Measurements from ENCODE around the gene UBASH3B. TPM values are rescaled to one million over a fixed set of nuclear protein-coding genes. Genes with fewer than 3 reads are reported as not detected.

The UBASH3B gene
- total RNA-seq, 1 experiment from 2014 or later = 8.0 TPM

GRCh38 chr11:122673701-122674100, 18.2 kb downstream of the UBASH3B start:
- peaks cover 2 to 8% (median 5%) of the 10 kb centered on the region in 3 experiments; a peak in 6 of 7 replicates for H3K36me3 Mint-ChIP-seq (ENCODE audit: insufficient read depth in 1 of 3, low read depth in 3 of 3)
- peaks cover 4% of the 10 kb centered on the region in 2 experiments for H3K9me3 Mint-ChIP-seq
- H3K79me1 ChIP-seq (ENCODE audit: insufficient read depth, low read depth, low read length, poor library complexity, severe bottlenecking) = no peaks in the 10 kb centered on the region
- peaks cover 6% of the 10 kb centered on the region in 2 experiments; a peak in 3 of 4 replicates for H3K4me1 Mint-ChIP-seq
- no peaks in the 10 kb centered on the region for H3K27me3 ChIP-seq (ENCODE audit: insufficient read depth, low read length)
- H3K4me1 ChIP-seq (ENCODE audit: insufficient read depth, low read length) = no peaks in the 10 kb centered on the region
- no peak overlapping the region for H2BK15ac ChIP-seq (ENCODE audit: low read depth, low read length)
- no peak overlapping the region for H3K14ac ChIP-seq (ENCODE audit: insufficient read depth, low read length)
- H3K79me2 ChIP-seq (ENCODE audit: insufficient read depth, low read length) = no peaks in the 10 kb centered on the region
- H3K4me2 ChIP-seq (ENCODE audit: insufficient read depth, insufficient read length, low read length) = no peak overlapping the region
- no peak overlapping the region for H3K23ac ChIP-seq (ENCODE audit: insufficient read length, low read depth, low read length)
- no peak overlapping the region for H3K4me3 Mint-ChIP-seq
- H3T11ph ChIP-seq (ENCODE audit: low read length) = no peak overlapping the region
- no peak overlapping the region for H4K8ac ChIP-seq (replicated peaks; ENCODE audit: insufficient read length, low read depth, low read length)
- DNase-seq = no peak
- TF ChIP-seq CTCF (conservative IDR thresholded peaks at IDR 0.05) = no peak
- no peaks in the 10 kb centered on the region for H3K23me2 ChIP-seq (ENCODE audit: insufficient read length, low read depth, low read length, poor library complexity, severe bottlenecking)
- no peaks in the 10 kb centered on the region for H3K27me3 Mint-ChIP-seq (ENCODE audit: low read depth)
- H2BK20ac ChIP-seq (ENCODE audit: low read depth, low read length, poor library complexity, severe bottlenecking) = no peak overlapping the region
- no peak overlapping the region for H2BK120ac ChIP-seq (ENCODE audit: low read depth, low read length, poor library complexity, severe bottlenecking)
- H3K9ac ChIP-seq (ENCODE audit: extremely low read depth, insufficient read length, low read length) = no peak overlapping the region
- H3K27ac Mint-ChIP-seq = no peak overlapping the region
- H2BK12ac ChIP-seq (ENCODE audit: insufficient read length, low read depth, low read length) = no peak overlapping the region
- H3K27ac ChIP-seq (ENCODE audit: insufficient read length, low read depth, low read length) = no peak overlapping the region
- H2AFZ ChIP-seq (ENCODE audit: low read length) = no peak overlapping the region
- no peak overlapping the region for H2AK5ac ChIP-seq (ENCODE audit: insufficient read length, low read length)
- H3K18ac ChIP-seq (ENCODE audit: insufficient read length, low read depth, low read length) = no peak overlapping the region
- no peaks in the 10 kb centered on the region for H4K20me1 ChIP-seq (ENCODE audit: control insufficient read depth, insufficient read depth, insufficient read length)
- H4K91ac ChIP-seq (ENCODE audit: insufficient read length, low read depth, low read length) = no peak overlapping the region
- H3K56ac ChIP-seq (ENCODE audit: insufficient read length, low read depth, low read length) = no peak overlapping the region
- H3K9me3 ChIP-seq (ENCODE audit: control insufficient read depth, low read depth, low read length) = no peaks in the 10 kb centered on the region
- no peak overlapping the region for H4K5ac ChIP-seq (ENCODE audit: insufficient read length, low read depth, low read length)
- H3K4ac ChIP-seq (ENCODE audit: low read depth, low read length) = no peak overlapping the region
- H2BK5ac ChIP-seq (ENCODE audit: insufficient read length, low read length) = no peak overlapping the region
